HL-60/S4 treated with retinoic acid at 250 ng/mL for 4 days and 3 days (cell line): Measurements from ENCODE around the gene ATRAID.

Experiments
- in situ Hi-C: fragments of 300-500 bp; cut with MboI; formaldehyde crosslinking; loops from 2 replicates; pipeline ENCODE4 v1.7.0; 2022; ENCODE audit warnings: low sequenced_read_pairs

Gene ATRAID

GRCh38 chr2:27217173-27218121 lies 5.6 kb downstream of the ATRAID start, which contains the start of gene CAD:
CAD (plus strand) TSS chr2:27217369; CDS start chr2:27217552, 183 bp downstream.
- in situ Hi-C loops, result no loop called here

GRCh38 chr2:27218614-27219013 lies 6.8 kb downstream of the ATRAID start:
- in situ Hi-C loops, result no loop called here

GRCh38 chr2:27219091-27219490 lies 7.2 kb downstream of the ATRAID start:
- in situ Hi-C loops, result no loop called here

- in situ Hi-C loops, result no loop called here
Observed at GRCh38 chr2:27220091-27220490, 8.2 kb downstream of the ATRAID start.

GRCh38 chr2:27221166-27221565 lies 9.3 kb downstream of the ATRAID start:
- in situ Hi-C loops, result no loop called here

GRCh38 chr2:27222407-27222806 lies 10.6 kb downstream of the ATRAID start:
- in situ Hi-C loops, result no loop called here

GRCh38 chr2:27223416-27223815 lies 11.6 kb downstream of the ATRAID start:
- in situ Hi-C loops, result no loop called here

DNA sequence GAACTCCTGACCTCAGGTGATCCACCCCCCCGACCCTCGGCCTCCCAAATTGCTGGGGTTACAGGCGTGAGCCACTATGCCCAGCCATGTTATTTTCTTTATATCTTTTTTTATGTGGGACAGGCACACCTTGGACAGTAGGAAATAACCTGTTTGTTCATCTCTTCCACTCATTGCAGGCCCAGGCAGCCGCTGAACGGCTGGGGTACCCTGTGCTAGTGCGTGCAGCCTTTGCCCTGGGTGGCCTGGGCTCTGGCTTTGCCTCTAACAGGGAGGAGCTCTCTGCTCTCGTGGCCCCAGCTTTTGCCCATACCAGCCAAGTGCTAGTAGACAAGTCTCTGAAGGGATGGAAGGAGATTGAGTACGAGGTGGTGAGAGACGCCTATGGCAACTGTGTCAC lies 13.7 kb downstream of the ATRAID start:
- in situ Hi-C loops, result no loop called here

DNA sequence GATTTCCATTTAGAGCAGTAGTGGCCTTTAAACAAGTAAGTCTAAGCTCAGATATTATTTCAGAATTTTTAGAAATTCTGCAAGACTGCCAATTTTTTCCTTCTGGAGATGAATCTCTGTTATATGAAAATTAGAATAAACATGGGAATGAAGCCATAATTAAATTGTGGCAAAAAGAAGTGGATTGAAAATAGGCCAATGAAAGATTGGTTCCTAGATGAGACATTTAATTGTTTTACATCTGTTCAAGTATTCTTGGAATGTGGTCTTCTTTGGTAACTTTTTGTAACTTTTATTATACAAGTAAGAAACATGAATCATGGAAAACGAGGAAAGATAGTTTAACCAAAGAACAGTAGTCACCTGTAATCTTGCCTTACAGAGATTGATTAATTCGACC lies 15.7 kb downstream of the ATRAID start:
- in situ Hi-C loops, result no loop called here

- in situ Hi-C loops, result no loop called here
Observed at GRCh38 chr2:27231921-27232320, 20.1 kb downstream of the ATRAID start.

GRCh38 chr2:27233341-27233740 lies 21.5 kb downstream of the ATRAID start:
- in situ Hi-C loops, result no loop called here

- in situ Hi-C loops, result no loop called here
Observed at GRCh38 chr2:27236136-27236535, 24.3 kb downstream of the ATRAID start.

- in situ Hi-C loops, result no loop called here
Observed at GRCh38 chr2:27236626-27237025, 24.8 kb downstream of the ATRAID start.

- in situ Hi-C loops, result no loop called here
Observed at GRCh38 chr2:27237341-27237945, 25.6 kb downstream of the ATRAID start.

- in situ Hi-C loops, result no loop called here
Observed at GRCh38 chr2:27238976-27239375, 27.1 kb downstream of the ATRAID start.

GRCh38 chr2:27240406-27240805 lies 28.6 kb downstream of the ATRAID start:
- in situ Hi-C loops, result no loop called here

- in situ Hi-C loops, result no loop called here
Observed at GRCh38 chr2:27241761-27242613, 30.1 kb downstream of the ATRAID start.

GRCh38 chr2:27242614-27242951 lies 30.7 kb downstream of the ATRAID start:
- in situ Hi-C loops, result no loop called here

DNA sequence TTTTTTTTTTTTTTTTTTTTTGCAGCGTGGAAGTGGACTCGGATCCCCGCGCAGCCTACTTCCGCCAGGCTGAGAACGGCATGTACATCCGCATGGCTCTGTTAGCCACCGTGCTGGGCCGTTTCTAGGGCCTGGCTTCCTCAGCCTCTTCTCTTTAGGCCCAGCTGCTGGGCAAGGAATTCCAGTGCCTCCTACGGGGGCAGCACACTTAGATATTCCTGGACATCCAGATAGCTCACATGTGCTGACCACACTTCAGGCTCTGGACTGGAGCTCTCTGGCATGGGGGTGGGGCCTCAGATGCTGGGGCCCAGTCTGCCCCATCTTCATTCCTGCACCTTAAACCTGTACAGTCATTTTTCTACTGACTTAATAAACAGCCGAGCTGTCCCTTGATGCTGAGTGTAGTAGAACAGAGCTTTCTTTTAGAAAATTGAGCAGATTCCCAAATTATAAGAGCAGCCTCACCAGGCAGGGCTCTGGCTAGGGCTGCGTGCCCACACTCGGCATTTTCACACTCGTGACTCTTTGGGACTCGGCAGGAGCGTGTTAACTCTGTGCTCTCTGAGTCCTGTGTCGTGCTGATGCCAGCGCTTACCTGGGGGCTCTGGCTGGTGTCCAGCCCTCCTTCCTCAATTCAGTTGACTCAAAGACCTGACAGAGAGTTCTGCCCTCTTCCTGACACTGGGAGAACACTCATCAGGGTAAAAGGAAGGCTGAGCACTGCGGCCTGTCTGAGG lies 31.7 kb downstream of the ATRAID start:
- in situ Hi-C loops, result no loop called here

- in situ Hi-C loops, result no loop called here
Observed at GRCh38 chr2:27245116-27245515, 33.3 kb downstream of the ATRAID start.

- in situ Hi-C loops, result no loop called here
Observed at GRCh38 chr2:27245626-27246025, 33.8 kb downstream of the ATRAID start.
